ENCODE measurements around the gene BRIX1.

Gene BRIX1, protein sequence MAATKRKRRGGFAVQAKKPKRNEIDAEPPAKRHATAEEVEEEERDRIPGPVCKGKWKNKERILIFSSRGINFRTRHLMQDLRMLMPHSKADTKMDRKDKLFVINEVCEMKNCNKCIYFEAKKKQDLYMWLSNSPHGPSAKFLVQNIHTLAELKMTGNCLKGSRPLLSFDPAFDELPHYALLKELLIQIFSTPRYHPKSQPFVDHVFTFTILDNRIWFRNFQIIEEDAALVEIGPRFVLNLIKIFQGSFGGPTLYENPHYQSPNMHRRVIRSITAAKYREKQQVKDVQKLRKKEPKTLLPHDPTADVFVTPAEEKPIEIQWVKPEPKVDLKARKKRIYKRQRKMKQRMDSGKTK

GRCh38 chr5:34915139-34915855, at the start of gene BRIX1, which contains the start of gene RAD1:
Gene BRIX1, plus strand, starts transcription at chr5:34915711. Its CDS starts 28 bp downstream, at chr5:34915739.
Gene RAD1, minus strand, starts transcription at chr5:34915504. Its CDS starts 612 bp downstream, at chr5:34914892.
- DNase-seq = peak; percentile 96
- peak; percentile 21 for TF ChIP-seq CTCF (IDR thresholded peaks at IDR 0.05; ENCODE audit: low read depth, low read length, missing control alignments)
- in situ Hi-C loops (cut with HindIII; ENCODE audit: low pct_ligation_motif_present, low sequenced_read_pairs) = loop anchor here (25.0 kb wide), 1 partner anchor 428 kb away; no protein-coding TSS in a partner anchor
- Histone ChIP-seq H3K27me3 (replicated peaks) (no peaks in the 10 kb centered on the region), H3K27ac (peak within 1 kb of the TSS; percentile 79), H3K36me3 (replicated peaks) (peaks cover 10% of the 10 kb centered on the region), H3K4me3 (ENCODE audit: low read depth, low read length) (peak within 1 kb of the TSS; percentile 95)

DNA sequence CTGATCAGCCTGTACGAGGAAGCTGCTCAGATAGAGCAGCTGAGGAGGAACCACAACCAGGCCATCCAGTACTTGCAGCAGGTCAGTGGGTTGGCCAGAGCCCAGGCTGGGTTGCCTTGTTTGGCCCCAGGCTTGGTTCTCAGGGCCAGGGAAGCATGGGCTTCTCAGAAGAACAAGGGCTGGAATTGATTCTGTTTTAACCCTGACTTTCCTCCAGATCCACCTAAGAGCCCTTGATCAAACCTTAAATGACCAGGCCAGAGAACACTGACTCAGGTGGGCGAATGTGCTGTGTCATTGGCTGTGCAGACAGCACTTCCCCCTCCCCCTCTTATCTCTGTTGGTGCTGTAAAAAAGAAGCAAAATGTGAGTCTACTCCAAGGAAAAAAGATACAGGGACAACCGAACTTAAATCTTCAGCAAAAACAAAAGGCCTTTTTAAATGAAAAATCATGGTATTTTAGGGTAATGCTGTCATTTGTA, 48.5 kb upstream of the BRIX1 start:
- Histone ChIP-seq H3K36me3 (replicated peaks) (no peaks in the 10 kb centered on the region), H3K27me3 (replicated peaks) (no peaks in the 10 kb centered on the region), H3K4me3 (ENCODE audit: low read depth, low read length) (no peak overlapping the region), H3K27ac (no peak overlapping the region)
- in situ Hi-C loops (cut with HindIII; ENCODE audit: low pct_ligation_motif_present, low sequenced_read_pairs) = no loop called here
- DNase-seq = no peak
- no peak for TF ChIP-seq CTCF (IDR thresholded peaks at IDR 0.05; ENCODE audit: low read depth, low read length, missing control alignments)

- Histone ChIP-seq H3K27ac (no peak overlapping the region), H3K36me3 (replicated peaks) (no peaks in the 10 kb centered on the region), H3K4me3 (ENCODE audit: low read depth, low read length) (no peak overlapping the region), H3K27me3 (replicated peaks) (no peaks in the 10 kb centered on the region)
- in situ Hi-C loops (cut with HindIII; ENCODE audit: low pct_ligation_motif_present, low sequenced_read_pairs) = no loop called here
- no peak for DNase-seq
- no peak for TF ChIP-seq CTCF (IDR thresholded peaks at IDR 0.05; ENCODE audit: low read depth, low read length, missing control alignments)
These were observed 47.9 kb upstream of the BRIX1 start for GRCh38 chr5:34867660-34868059.

GRCh38 chr5:34868791-34869190, 46.7 kb upstream of the BRIX1 start:
- no peak for DNase-seq
- TF ChIP-seq CTCF (IDR thresholded peaks at IDR 0.05; ENCODE audit: low read depth, low read length, missing control alignments) = no peak
- no peak overlapping the region for H3K27ac ChIP-seq
- H3K27me3 ChIP-seq (replicated peaks) = no peaks in the 10 kb centered on the region
- in situ Hi-C loops (cut with HindIII; ENCODE audit: low pct_ligation_motif_present, low sequenced_read_pairs) = no loop called here
- no peak overlapping the region for H3K4me3 ChIP-seq (ENCODE audit: low read depth, low read length)
- H3K36me3 ChIP-seq (replicated peaks) = no peaks in the 10 kb centered on the region

GRCh38 chr5:34869256-34869655, 46.3 kb upstream of the BRIX1 start:
- in situ Hi-C loops (cut with HindIII; ENCODE audit: low pct_ligation_motif_present, low sequenced_read_pairs) = no loop called here
- no peak for DNase-seq
- no peak for TF ChIP-seq CTCF (IDR thresholded peaks at IDR 0.05; ENCODE audit: low read depth, low read length, missing control alignments)
- Histone ChIP-seq H3K36me3 (replicated peaks) (no peaks in the 10 kb centered on the region), H3K27me3 (replicated peaks) (no peaks in the 10 kb centered on the region), H3K27ac (no peak overlapping the region), H3K4me3 (ENCODE audit: low read depth, low read length) (no peak overlapping the region)
